HT1080 (cell line): Measurements from ENCODE around the gene ENC1. TPM values are rescaled to one million over a fixed set of nuclear protein-coding genes. Genes with fewer than 3 reads are reported as not detected.
A peak's percentile ranks its signal among the peaks of the same experiment; 100 is the strongest.

Experiments used
- DNase-seq: peaks from one replicate; pipeline ENCODE4 v3.0.0-alpha.2; 2015; ENCODE audit warnings: low read depth
- total RNA-seq: library from RNA; depleted of rRNA; stranded (reverse); fragments of >200 nt; shearing (Covaris generic); gene quantifications from 2 replicates; pipeline ENCODE4 v1.2.3, GENCODE V29; 2014

ENC1 gene
- total RNA-seq, 1 experiment from 2014 or later = 72.0 TPM

DNA sequence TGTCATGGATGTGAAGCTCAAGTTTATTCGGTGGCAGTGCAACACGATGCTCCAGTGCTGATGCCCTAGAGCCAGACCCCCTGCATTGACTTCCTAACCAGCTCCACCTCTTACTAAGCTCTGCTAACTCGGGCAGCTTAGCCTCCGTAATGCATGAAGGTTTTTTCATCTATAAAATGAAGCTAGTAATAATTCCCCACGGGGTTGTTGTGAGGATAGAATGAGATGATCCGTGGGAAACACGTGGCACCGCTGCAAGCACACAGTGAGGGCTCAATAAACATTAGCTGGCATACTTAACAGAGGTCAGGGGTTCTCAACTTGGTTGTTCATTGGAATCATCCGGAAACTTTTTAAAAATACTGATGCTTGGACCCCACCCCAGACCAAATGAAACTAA is 6.8 kb downstream of the ENC1 start:
- DNase-seq = no peak

DNA sequence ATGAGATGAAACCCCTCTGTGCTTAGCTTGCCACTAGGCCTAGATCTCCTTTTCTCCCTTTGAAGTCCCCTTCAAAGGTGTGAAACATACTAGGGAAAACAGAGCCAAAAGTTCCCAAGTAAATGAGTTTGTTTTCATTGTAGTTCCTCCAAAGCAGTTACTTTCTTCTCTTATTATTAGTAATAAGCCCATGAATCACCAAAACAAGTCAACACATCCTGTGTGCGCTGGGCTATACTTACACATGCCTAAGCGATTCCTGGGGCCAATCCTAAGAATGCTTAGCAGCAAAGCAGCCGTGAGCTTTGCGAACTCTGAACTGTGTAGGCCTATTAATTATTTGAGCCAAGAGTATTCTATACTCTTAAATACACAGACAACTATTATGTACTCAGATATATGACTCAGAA is 7.6 kb downstream of the ENC1 start:
- DNase-seq = no peak

DNA sequence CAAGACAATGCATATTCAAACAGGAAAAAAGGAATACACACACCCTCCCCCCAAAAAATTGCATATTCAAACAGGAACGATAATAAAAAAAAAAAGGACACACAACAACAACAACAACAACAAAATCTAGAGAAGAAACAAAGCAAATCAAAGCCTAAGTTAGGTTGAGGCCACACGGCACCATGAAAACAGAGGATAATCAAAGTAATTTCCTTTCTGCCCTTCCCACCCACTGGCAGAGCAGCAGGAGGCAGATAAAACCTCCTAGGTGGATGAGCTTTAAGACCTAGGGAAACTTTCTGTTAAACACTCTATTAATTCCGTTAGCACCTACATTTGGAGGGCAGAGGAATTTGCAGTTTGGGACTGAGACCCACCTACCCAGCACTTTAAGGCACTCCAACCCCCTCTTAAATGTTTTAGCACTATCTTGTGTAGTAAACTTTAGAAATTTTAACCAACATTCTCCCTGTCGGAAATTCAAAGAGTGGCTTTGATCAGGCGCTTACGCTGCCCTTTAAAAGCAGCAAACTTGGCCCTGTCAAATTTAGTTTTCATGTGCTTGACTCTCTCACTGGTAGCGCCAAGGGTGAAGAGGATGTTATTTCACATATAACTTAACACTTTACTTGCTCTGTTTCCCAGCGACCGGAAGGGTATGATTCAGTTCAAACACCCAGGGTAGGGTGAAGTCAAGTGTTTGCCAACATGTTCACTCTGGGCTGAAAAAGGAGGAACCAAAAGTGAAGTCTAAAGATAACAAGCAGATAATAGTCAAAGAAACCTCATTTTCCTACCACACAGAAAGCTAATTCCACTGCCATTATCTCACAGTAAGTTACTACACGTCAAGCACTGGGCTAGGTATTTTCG is 9.2 kb downstream of the ENC1 start:
- DNase-seq = peak; percentile 89

- peak; percentile 91 for DNase-seq
Measured at GRCh38 chr5:74630453-74631066, 10.0 kb downstream of the ENC1 start.

- DNase-seq = no peak
Measured at GRCh38 chr5:74629326-74629725, 11.2 kb downstream of the ENC1 start.

GRCh38 chr5:74628359-74628758 is 12.2 kb downstream of the ENC1 start:
- no peak for DNase-seq

GRCh38 chr5:74627646-74628279 is 12.8 kb downstream of the ENC1 start:
- no peak for DNase-seq

DNA sequence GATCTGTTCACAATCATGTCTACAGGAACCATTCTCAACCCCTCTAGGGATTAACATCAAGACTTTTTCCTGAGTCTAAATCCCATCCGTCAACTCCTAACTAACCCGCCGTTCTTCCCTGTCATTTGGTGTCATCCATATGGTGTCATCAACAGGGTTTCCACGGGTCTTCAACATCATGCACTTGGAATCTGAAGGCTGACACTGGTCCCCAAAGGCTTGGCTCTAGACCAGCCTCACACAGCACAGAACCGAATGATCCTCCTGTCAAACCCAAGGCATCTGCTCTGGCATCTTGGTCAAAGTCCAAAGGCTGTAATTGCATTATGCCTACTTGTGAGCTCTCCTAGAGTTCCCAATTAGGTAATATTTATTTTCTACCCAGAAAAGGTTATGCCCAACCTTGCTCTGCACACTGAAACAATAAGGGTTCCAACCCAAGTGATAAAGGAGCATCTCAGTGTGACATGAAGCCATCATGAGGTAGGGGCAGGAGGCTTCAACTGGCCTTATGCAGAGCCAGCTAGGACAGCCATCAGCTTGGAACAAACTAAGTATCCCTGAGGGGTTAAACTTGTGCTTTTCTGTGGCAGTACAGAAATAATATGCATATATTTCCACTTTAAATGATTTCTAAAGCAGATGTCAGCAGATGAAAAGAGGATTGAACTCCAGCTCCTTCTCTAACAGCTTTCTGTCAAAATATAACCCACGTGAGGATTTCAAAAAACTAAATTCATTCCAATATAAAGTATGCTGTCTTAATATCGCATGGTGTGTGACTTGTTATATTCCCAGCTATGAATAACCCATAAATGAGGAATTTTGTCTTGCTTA is 13.9 kb downstream of the ENC1 start:
- DNase-seq = no peak

DNA sequence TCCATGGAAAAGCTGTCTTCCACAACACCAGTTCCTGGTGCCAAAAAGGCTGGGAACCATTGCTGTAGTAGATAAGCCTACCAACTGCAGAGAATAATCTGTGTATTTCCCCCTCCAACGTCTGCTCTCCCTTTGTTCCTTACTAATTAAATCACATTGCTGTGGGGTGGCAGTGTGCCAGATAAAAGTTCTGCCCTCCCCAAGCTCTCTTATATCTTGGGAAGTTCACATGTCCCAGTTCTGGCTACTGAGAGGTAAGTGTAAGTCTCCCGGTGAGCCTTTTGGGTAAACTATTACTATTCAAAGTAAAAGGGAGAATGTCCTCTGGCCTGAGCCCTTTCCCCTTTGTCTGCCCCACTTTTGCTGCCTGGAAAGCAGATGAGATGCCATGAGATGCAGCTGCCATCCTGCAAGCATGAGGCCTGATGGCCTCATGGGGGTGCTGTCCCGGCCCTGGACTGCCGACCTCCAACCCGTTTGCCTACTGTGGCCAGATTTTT is 14.7 kb downstream of the ENC1 start:
- DNase-seq = no peak

DNA sequence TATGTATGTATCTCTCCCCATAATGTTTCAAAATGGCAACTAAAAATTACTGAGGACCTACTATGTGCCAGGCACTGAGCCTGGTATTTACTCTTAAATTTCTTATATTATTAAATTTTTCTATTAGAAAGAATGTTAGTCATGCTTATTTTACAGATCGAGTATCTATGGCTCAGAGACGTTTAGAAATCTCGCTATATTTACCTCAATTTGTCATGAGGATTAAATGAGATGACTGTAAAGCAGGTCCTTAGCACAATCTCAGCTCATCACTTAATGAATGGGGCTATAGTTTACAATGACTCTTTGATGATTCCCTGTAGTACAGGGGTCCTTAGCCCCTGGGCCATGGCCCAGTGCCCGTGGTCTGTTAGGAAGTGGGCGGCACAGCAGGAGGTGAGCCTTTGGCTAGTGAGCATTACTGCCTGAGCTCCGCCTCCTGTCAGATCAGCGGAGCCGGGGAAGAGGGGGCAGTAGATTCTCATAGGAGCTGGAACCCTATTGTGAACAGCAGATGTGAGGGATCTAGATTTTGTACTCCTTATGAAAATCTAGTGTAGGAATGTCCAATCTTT is 15.5 kb downstream of the ENC1 start:
- DNase-seq = no peak

DNA sequence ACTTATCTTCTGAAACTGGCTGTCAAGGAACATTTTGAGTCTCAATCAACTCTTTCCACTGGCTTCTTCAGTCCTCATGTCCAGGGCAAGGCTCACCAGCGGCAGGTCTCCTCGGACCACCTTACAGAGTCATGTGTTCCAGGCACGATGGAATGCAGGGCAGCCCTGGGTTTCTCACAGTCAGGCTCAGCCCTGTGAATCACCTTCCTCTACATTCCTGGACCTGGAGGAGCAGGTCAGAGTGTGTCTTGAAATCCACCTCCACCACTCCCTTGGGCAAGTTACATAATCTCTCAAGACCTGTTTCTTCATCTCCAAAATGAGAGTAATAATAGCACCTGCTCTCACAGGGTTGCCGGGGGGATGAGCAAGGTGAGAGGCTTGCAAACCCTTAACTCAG is 16.0 kb downstream of the ENC1 start:
- peak; percentile 45 for DNase-seq

- DNase-seq = no peak
Measured at GRCh38 chr5:74623748-74624408, 16.6 kb downstream of the ENC1 start.

GRCh38 chr5:74623006-74623611 is 17.4 kb downstream of the ENC1 start:
- no peak for DNase-seq

DNA sequence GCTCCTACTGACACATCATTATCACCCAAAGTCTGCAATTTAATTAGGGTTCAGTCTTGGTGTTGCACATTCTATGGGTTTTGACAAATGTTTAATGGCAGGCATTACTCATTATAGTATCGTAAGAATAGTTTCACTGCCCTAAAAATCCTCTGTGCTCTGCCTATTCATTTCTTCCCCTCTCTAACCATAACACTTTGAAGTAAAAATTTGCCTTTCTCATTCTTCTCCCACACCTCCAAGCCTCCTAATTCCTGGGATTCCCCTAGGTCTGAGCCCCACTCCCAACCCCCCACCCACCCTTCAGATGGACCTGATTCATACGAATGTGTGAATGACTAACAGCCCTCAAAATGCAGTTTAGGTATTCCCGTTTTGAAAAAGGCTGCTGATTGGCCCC is 18.4 kb downstream of the ENC1 start:
- DNase-seq = no peak

DNA sequence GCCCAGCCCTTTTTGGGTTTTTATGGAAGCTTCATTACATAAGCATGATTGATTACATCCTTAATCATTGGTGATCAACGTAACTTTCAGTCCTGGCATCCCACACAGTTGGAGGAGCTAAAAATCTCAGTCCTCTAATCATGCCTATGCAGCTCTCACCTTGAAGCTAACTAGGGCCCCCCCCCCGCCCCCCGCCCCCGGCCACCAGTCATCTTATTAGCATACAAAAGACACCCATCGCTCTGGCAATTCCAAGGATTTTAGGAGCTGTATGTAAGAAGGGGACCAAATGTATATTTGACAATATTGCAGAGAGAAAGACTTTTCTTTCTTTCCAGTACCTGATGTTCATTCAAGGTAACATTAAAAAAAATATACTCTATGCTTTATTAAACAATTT is 19.0 kb downstream of the ENC1 start:
- no peak for DNase-seq

GRCh38 chr5:74619308-74619707 is 21.2 kb downstream of the ENC1 start:
- DNase-seq = no peak

DNA sequence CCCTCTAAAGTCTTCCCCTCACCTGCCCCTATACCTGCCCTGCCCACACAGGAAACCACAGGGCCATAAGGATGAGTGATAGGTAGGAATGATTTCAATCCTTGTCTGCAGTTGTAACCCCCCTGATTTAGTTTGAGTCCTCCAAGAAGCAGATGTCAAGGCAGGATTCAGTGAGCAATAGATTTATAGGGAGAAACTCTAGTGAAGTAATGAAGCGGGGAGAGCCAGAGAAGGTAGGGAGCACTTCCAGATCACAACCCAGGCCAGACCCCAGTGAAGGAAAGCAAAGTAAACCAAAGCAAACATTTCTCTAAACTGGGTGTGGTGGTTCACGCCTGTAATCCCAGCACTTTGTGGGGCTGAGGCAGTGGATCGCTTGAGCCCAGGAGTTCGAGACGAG is 22.4 kb downstream of the ENC1 start:
- no peak for DNase-seq

- no peak for DNase-seq
Measured at GRCh38 chr5:74617202-74617601, 23.3 kb downstream of the ENC1 start.

- DNase-seq = no peak
Measured at GRCh38 chr5:74616236-74617146, 24.0 kb downstream of the ENC1 start.
